Measurements from ENCODE around the gene CORO2B.
"Not testable (repeated sequence)": the region's sequence is repeated elsewhere in the genome, so short reads cannot be mapped to it uniquely, and the experiment has no call there.

CORO2B gene

GRCh38 chr15:68749793-68750192 lies 171.0 kb downstream of the CORO2B start:
- DNase-seq = no peak

- no peak for DNase-seq
Measured at GRCh38 chr15:68751622-68752021, 172.8 kb downstream of the CORO2B start.

GRCh38 chr15:68755731-68756130 lies 176.9 kb downstream of the CORO2B start:
- no peak for DNase-seq

GRCh38 chr15:68759982-68760579 lies 181.3 kb downstream of the CORO2B start:
- not testable (repeated sequence) for DNase-seq

- DNase-seq = no peak
Measured at GRCh38 chr15:68763063-68763462, 184.3 kb downstream of the CORO2B start.

GRCh38 chr15:68764090-68764489 lies 185.3 kb downstream of the CORO2B start:
- no peak for DNase-seq

- DNase-seq = no peak
Measured at GRCh38 chr15:68765602-68766368, 187.0 kb downstream of the CORO2B start.

GRCh38 chr15:68767833-68768232 lies 189.0 kb downstream of the CORO2B start:
- DNase-seq = no peak

GRCh38 chr15:68768321-68768720 lies 189.5 kb downstream of the CORO2B start:
- no peak for DNase-seq

GRCh38 chr15:68769702-68770101 lies 190.9 kb downstream of the CORO2B start:
- no peak for DNase-seq

GRCh38 chr15:68770216-68770615 lies 191.4 kb downstream of the CORO2B start:
- no peak for DNase-seq

- no peak for DNase-seq
Measured at GRCh38 chr15:68773036-68773435, 194.2 kb downstream of the CORO2B start.

- DNase-seq = no peak
Measured at GRCh38 chr15:68774120-68774519, 195.3 kb downstream of the CORO2B start.

GRCh38 chr15:68774521-68775235 lies 195.9 kb downstream of the CORO2B start:
- DNase-seq = no peak

- no peak for DNase-seq
Measured at GRCh38 chr15:68775236-68775577, 196.4 kb downstream of the CORO2B start.

GRCh38 chr15:68775671-68776476 lies 197.1 kb downstream of the CORO2B start:
- DNase-seq = no peak

GRCh38 chr15:68776477-68777270 lies 197.9 kb downstream of the CORO2B start:
- no peak for DNase-seq
